Activated naive CD8-positive, alpha-beta T cell treated with anti-CD3 and anti-CD28 coated beads, Interleukin-2, amount 50 U/mL, for 24 hours (primary cell): ENCODE data around the gene OIP5.
"Not testable (repeated sequence)": the region's sequence is repeated elsewhere in the genome, so short reads cannot be mapped to it uniquely, and the experiment has no call there.

ENCODE experiments used
- ATAC-seq: fragments of 150-1000 bp; cut with Tn5 transposase; one replicate; pipeline ENCODE4 v1.10.0; 2021
- DNase-seq: peaks from one replicate; pipeline ENCODE4 v3.0.0; 2021
- H3K27ac Mint-ChIP-seq: one replicate; pipeline ENCODE4 v1.8.0; 2021; ENCODE audit warnings: mild to moderate bottlenecking, mixed read lengths
- H3K27me3 Mint-ChIP-seq: one replicate; pipeline ENCODE4 v1.8.0; 2021; ENCODE audit warnings: mixed read lengths
- H3K36me3 Mint-ChIP-seq: one replicate; pipeline ENCODE4 v1.8.0; 2021; ENCODE audit warnings: low read depth, mixed read lengths
- H3K4me1 Mint-ChIP-seq: one replicate; pipeline ENCODE4 v1.8.0; 2021; ENCODE audit warnings: mixed read lengths
- H3K4me3 Mint-ChIP-seq: one replicate; pipeline ENCODE4 v1.8.0; 2021; ENCODE audit warnings: mild to moderate bottlenecking, moderate library complexity, mixed read lengths
- H3K9me3 Mint-ChIP-seq: one replicate; pipeline ENCODE4 v1.8.0; 2021; ENCODE audit warnings: mixed read lengths

The OIP5 gene

DNA sequence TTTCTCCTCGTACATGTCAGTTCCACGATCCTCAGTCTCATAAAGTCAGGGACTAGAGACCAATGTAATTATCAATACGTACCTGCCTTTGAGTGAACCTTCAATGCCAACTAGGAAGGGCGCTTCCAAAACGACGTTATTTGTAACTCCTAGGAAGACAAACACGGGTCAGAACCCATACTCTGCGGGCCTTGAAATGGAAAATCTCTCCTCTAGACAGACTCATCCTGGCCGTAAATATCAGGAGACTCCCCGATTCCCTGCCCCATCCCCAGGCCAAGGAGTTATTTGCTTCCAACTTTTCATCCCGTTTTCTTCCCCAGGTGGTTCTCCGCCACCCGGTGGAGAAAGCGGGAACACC is 578 bp downstream of the OIP5 start:
- ATAC-seq: no peak
- H3K9me3 Mint-ChIP-seq: no peaks in the 10 kb centered on the region
- H3K27ac Mint-ChIP-seq: peak overlapping the region; percentile 95
- H3K4me1 Mint-ChIP-seq: peaks cover 30% of the 10 kb centered on the region
- no peaks in the 10 kb centered on the region for H3K27me3 Mint-ChIP-seq
- DNase-seq: no peak
- peaks cover 31% of the 10 kb centered on the region for H3K36me3 Mint-ChIP-seq
- H3K4me3 Mint-ChIP-seq: peak overlapping the region; percentile 94

DNA sequence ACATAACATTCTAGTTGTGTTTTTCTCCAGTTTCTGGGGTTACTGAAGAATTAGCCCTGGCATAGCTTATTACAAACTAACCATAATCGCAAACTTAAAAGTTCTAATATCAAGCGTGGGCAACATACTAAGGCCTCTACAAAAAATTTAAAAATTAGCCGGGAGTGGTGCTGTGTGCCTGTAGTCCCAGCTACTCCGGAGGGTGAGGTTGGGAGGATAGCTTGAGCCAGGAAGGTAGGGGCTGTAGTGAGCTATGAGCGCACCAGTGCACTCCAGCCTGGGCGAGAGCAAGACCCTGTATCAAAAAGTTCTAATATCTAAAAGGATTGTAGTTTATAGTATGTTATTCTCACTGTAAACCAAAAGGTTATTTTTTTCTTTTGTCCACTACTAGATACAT is 1.1 kb downstream of the OIP5 start:
- Mint-ChIP-seq H3K36me3 (peaks cover 31% of the 10 kb centered on the region), H3K27ac (peak overlapping the region; percentile 95), H3K27me3 (no peaks in the 10 kb centered on the region), H3K4me3 (peak overlapping the region; percentile 94), H3K9me3 (no peaks in the 10 kb centered on the region), H3K4me1 (peaks cover 25% of the 10 kb centered on the region)
- no peak for ATAC-seq
- DNase-seq: no peak

DNA sequence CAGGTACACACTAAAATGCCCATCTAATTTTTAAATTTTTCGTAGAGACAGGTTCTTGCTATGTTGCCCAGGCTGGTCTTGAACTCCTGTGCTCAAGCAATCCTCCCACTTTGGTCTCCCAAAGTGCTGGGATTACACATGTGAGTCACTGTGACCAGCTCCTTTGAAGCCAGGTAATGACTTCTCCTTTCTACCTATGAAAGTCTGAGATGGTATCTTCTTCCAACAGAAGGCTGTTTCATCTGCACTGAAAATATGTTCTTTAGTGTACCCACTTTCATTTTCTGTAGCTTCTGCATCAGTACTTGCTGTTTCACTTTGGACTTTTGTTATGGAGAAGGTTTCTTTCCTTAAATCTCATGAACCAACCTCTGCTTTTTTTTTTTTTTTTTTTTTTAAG is 8.8 kb downstream of the OIP5 start:
- Mint-ChIP-seq H3K4me1 (peaks cover 6% of the 10 kb centered on the region), H3K27me3 (no peaks in the 10 kb centered on the region), H3K36me3 (peaks cover 25% of the 10 kb centered on the region), H3K9me3 (no peaks in the 10 kb centered on the region), H3K4me3 (no peak overlapping the region), H3K27ac (no peak overlapping the region)
- ATAC-seq (no peak), DNase-seq (no peak)

DNA sequence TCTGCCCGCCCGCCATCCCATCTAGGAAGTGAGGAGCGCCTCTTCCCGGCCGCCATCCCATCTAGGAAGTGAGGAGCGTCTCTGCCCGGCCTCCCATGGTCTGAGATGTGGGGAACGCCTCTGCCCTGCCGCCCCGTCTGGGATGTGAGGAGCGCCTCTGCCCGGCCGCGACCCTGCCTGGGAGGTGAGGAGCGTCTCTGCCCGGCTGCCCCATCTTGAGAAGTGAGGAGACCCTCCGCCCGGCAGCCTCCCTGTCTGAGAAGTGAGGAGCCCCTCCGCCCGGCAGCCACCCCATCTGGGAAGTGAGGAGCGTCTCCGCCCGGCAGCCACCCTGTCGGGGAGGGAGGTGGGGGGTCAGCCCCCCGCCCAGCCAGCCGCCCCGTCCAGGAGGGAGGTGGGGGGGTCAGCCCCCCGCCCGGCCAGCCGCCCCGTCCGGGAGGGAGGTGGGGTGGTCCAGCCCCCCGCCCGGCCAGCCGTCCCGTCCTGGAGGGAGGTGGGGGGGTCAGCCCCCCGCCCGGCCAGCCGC is 11.5 kb downstream of the OIP5 start:
- H3K9me3 Mint-ChIP-seq, H3K27me3 Mint-ChIP-seq, H3K4me1 Mint-ChIP-seq, DNase-seq, ATAC-seq, H3K4me3 Mint-ChIP-seq, H3K27ac Mint-ChIP-seq: not testable (repeated sequence)
- peaks cover 17% of the 10 kb centered on the region for H3K36me3 Mint-ChIP-seq

DNA sequence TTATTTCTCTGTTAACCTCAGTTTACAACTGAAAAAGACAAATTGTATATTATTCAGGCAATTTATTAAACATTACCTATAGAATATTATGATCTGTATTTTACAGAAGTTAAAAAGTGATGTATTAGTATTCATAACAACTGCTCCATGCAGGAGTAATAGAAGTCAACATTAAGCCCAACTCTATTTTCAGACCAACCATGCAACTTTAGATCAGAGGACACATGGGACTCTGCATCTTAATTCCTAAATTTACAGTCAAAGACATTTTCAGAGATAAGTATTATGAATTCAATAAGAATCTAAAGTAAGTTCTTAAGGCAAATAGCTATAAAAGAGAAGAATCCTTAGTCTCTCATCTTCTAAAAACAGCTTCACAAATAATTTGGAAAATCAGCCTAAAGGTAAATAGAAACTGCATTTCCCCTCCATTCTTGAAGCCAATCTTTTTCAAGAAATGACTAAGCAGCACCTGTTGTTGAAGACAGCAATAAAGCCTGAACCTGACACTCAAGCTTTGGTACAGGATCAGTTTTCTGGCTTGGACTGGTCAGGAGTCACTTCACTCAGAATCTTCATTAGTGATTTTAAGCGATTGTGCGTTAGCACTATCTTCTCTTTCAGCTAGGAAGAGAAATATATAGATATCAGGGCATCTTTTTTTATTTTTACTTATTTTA is 23.0 kb downstream of the OIP5 start:
- DNase-seq (no peak), ATAC-seq (no peak)
- peaks cover 22% of the 10 kb centered on the region for H3K36me3 Mint-ChIP-seq
- H3K27me3 Mint-ChIP-seq: no peaks in the 10 kb centered on the region
- no peaks in the 10 kb centered on the region for H3K9me3 Mint-ChIP-seq
- H3K4me1 Mint-ChIP-seq: no peaks in the 10 kb centered on the region
- H3K4me3 Mint-ChIP-seq: no peak overlapping the region
- H3K27ac Mint-ChIP-seq: no peak overlapping the region

DNA sequence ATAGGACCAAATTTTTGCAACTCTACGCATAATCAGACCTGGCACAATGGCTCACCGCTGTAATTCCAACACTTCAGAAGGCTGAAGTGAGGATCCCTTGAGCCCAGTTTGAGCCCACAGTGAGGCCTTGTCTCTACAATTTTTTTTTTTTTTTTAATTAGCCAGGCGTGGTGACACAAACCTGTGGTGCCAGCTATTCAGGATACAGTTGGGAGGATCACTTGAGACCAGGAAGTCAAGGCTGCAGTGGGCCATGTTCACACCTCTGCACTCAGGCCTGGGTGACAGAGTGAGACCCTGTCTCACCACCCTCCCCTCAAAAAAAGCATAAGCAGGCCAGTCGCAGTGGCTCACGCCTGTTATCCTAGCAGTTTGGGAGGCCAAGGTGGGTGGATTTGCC is 24.7 kb downstream of the OIP5 start:
- peaks cover 11% of the 10 kb centered on the region for H3K36me3 Mint-ChIP-seq
- H3K4me1 Mint-ChIP-seq: no peaks in the 10 kb centered on the region
- ATAC-seq (no peak), DNase-seq (no peak)
- H3K27me3 Mint-ChIP-seq: no peaks in the 10 kb centered on the region
- no peak overlapping the region for H3K27ac Mint-ChIP-seq
- H3K9me3 Mint-ChIP-seq: no peaks in the 10 kb centered on the region
- no peak overlapping the region for H3K4me3 Mint-ChIP-seq

DNA sequence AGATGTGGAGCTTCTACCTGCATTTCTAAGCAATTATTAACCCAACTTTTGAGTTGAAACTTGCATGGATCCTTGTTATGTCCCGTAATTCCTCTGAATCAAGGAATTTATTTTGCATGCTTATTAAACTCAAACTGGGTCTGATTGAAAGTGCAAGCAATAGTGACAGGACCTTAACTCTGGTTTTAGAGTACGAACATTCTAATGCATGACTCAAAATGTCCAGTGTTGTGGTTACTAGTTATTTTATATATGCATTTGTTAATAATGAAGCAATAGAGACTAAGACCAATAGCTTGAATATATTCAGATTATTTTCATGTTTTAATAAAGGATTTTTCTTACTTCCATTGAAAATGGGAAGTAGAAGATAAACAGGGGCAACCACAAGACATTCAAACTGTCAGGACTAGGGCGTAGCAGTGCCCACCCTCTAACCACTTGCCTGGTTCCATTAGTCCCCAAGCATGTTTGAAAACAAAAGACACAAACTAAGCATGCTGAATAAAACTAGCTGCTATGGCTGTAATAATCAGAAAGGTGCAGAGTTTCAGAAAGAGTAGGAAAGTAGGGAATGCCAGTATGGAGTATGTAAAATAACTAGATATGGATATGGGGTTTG is 28.1 kb downstream of the OIP5 start:
- DNase-seq (no peak), ATAC-seq (no peak)
- H3K27me3 Mint-ChIP-seq: no peaks in the 10 kb centered on the region
- H3K27ac Mint-ChIP-seq: no peak overlapping the region
- peaks cover 3% of the 10 kb centered on the region for H3K4me1 Mint-ChIP-seq
- peaks cover 30% of the 10 kb centered on the region for H3K36me3 Mint-ChIP-seq
- no peak overlapping the region for H3K4me3 Mint-ChIP-seq
- H3K9me3 Mint-ChIP-seq: no peaks in the 10 kb centered on the region

DNA sequence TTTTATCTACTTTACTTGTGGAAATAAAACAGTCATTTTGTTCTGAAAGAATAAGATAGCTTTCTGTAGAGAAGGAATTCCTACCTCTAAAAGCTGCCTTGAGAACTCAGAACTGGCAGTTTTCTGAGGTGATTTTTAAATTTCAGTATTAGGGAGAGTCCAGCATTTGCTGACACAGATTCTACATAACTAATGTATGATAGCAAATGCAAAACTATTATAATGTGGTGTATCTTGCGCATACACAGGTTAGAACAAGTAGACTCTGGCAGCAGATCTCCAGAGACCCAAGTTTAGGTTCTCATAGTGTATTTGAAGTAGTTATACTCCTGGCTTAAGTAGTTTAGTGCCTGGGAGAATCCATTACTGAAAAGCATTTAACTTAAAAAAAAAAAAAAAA is 30.8 kb downstream of the OIP5 start:
- no peak overlapping the region for H3K4me3 Mint-ChIP-seq
- ATAC-seq (no peak), DNase-seq (no peak)
- H3K4me1 Mint-ChIP-seq: peaks cover 3% of the 10 kb centered on the region
- H3K9me3 Mint-ChIP-seq: no peaks in the 10 kb centered on the region
- peaks cover 37% of the 10 kb centered on the region for H3K36me3 Mint-ChIP-seq
- no peaks in the 10 kb centered on the region for H3K27me3 Mint-ChIP-seq
- H3K27ac Mint-ChIP-seq: no peak overlapping the region

DNA sequence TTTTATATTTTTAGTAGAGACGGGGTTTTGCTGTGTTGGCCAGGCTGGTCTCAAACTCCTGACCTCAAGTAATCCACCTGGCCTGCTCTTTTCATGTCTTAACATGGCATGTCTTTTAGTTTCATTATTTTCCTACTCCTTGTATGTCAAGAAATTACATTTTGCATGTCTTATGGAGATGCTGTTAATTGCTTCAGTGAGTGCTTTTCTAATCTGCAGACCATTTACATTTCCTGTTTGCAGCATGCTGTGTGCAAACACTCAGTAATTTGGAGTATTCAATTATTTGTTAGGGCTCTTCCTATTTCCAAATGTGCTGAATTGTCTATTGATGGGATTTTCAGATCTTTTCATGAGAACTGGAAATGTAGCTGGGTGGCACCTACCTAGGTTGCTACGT is 31.3 kb downstream of the OIP5 start:
- H3K4me3 Mint-ChIP-seq, H3K9me3 Mint-ChIP-seq, H3K4me1 Mint-ChIP-seq, H3K27me3 Mint-ChIP-seq, ATAC-seq, DNase-seq, H3K27ac Mint-ChIP-seq: not testable (repeated sequence)
- H3K36me3 Mint-ChIP-seq: peaks cover 37% of the 10 kb centered on the region

DNA sequence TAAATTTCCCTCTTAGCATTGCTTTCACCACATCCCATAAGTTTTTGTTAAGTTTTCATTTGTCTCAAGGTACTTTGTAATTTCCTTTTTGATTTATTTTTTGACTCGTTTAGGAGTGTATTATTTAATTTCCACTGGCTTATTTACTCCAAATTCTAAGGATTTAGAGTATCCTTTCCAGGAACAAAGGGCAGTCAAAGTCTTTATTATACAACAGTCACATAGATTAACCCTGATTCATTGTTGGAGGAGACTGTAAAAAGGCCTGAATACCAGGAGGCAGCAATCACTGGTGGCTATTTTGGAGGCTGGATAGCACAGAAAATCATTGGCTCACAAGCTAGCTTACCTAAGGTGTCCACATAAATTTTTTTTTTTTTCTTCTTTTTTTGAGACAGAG is 39.9 kb downstream of the OIP5 start:
- H3K27ac Mint-ChIP-seq: peak overlapping the region; percentile 9
- peaks cover 31% of the 10 kb centered on the region for H3K36me3 Mint-ChIP-seq
- H3K9me3 Mint-ChIP-seq: no peaks in the 10 kb centered on the region
- H3K4me1 Mint-ChIP-seq: peaks cover 15% of the 10 kb centered on the region
- DNase-seq (no peak), ATAC-seq (no peak)
- no peak overlapping the region for H3K4me3 Mint-ChIP-seq
- no peaks in the 10 kb centered on the region for H3K27me3 Mint-ChIP-seq

DNA sequence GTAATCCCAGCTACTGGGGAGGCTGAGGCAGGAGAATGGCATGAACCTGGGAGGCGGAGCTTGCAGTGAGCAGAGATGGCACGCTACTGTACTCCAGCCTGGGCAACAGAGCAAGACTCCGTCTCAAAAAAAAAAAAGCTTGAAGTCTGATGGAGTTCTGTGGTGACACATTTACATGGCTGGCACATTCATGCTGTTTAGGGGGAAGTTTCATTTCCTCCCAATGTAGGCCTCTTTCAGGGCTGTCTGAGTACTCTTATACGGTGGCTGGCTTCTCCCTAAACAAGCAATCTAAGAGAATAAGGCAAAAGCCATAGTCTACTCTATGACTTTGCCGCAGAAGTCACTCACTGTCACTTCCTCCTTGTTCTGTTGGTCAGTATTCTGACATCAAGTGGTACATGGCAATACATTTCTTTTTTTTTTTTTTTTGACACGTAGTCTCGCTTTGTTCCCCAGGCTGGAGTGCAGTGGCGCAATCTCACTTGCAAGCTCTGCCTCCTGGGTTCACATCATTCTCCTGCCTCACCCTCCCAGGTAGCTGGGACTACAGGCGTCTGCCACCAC is 41.2 kb downstream of the OIP5 start:
- Mint-ChIP-seq H3K27me3 (no peaks in the 10 kb centered on the region), H3K36me3 (peaks cover 45% of the 10 kb centered on the region), H3K4me3 (no peak overlapping the region), H3K4me1 (peaks cover 28% of the 10 kb centered on the region), H3K9me3 (no peaks in the 10 kb centered on the region), H3K27ac (no peak overlapping the region)
- DNase-seq (no peak), ATAC-seq (peak; percentile 60)

DNA sequence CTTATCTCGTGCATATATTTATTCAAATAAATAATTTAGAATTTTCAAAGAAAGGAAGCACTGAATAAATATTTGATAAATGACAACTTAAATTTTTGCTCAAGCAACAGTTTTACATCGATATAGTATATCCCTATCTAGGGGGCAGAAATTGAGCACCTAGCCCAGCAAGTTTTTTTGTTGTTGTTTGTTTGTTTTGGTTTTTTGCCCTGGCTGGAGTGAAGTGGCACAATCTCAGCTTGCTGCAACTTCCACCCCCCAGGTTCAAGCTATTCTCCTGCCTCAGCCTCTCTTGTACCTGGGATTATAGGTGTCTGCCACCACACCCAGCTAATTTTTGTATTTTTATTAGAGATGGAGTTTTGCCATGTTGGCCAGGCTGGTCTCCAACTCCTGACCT is 42.4 kb downstream of the OIP5 start:
- H3K27me3 Mint-ChIP-seq: no peaks in the 10 kb centered on the region
- no peak overlapping the region for H3K27ac Mint-ChIP-seq
- peaks cover 39% of the 10 kb centered on the region for H3K4me1 Mint-ChIP-seq
- no peak overlapping the region for H3K4me3 Mint-ChIP-seq
- ATAC-seq: no peak
- H3K9me3 Mint-ChIP-seq: no peaks in the 10 kb centered on the region
- H3K36me3 Mint-ChIP-seq: peaks cover 51% of the 10 kb centered on the region
- DNase-seq: no peak

DNA sequence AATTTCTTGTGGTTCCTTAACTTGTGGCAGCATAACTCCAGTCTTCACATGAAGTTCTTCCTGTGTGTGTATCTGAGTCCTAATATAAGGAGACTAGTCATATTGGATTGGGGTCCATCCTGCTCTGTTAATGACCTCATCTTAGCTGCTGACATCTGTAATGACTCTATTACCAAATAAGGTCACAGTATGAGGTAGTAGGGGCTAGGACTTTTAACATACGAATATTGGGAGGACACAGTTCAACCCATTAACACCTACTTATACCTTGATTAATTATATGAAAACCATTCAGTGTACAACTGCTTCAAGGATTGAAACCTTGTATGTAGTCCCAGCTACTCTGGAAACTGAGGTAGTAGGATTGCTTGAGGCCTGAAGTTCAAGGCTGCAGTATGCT is 43.9 kb downstream of the OIP5 start:
- ATAC-seq: no peak
- Mint-ChIP-seq H3K27ac (peak overlapping the region; percentile 59), H3K4me3 (no peak overlapping the region), H3K27me3 (peaks cover 4% of the 10 kb centered on the region), H3K36me3 (peaks cover 56% of the 10 kb centered on the region), H3K4me1 (peaks cover 44% of the 10 kb centered on the region), H3K9me3 (no peaks in the 10 kb centered on the region)
- no peak for DNase-seq

DNA sequence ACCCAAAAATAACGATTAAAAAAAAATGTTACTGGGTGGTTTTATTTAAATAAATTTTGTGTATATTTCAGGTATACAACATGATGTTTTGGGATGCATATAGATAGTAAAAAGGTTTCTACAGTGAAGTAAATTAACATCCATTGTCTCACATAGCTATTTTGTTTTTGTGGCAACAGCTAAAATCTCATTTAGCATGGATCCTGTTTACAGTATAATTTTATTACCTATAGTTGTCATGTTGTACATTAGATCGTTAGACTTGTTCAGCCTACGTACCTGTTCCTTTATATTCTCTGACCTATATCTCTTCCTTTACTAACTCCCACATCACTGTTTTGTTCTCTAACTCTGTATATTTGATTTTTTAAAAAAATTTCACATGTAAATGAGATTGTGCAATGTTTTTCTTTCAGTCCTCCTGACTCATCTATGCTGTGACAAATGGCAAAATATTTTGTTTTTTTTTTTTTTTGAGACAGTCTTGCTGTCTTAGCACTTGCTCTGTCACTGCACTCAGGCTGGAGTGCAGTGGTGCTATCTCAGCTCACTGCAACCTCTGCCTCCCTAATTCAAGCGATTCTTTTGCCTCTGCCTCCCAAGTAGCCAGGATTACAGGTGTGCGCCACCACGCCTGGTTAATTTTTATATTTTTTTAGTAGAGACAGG is 45.6 kb downstream of the OIP5 start:
- DNase-seq (no peak), ATAC-seq (no peak)
- peaks cover 51% of the 10 kb centered on the region for H3K36me3 Mint-ChIP-seq
- peaks cover 55% of the 10 kb centered on the region for H3K4me1 Mint-ChIP-seq
- peak overlapping the region; percentile 38 for H3K27ac Mint-ChIP-seq
- peaks cover 4% of the 10 kb centered on the region for H3K27me3 Mint-ChIP-seq
- no peaks in the 10 kb centered on the region for H3K9me3 Mint-ChIP-seq
- H3K4me3 Mint-ChIP-seq: peak overlapping the region; percentile 42

DNA sequence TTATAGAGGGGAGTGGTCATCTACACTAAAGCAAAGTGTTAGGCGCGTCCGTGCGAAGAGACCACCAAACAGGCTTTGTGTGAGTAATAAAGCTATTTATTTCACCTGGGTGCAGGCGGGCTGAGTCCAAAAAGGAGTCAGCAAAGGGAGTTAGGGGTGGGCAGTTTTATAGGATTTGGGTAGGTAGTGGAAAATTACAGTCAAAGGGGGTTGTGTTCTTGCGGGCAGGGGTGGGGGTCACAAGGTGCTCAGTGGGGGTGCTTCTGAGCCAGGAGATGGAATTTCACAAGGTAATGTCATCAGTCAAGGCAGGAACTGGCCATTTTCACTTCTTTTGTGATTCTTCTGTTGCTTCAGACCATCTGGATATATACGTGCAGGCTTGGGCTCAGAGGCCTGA is 47.1 kb downstream of the OIP5 start:
- H3K27me3 Mint-ChIP-seq: peaks cover 4% of the 10 kb centered on the region
- no peaks in the 10 kb centered on the region for H3K9me3 Mint-ChIP-seq
- no peak for DNase-seq
- H3K27ac Mint-ChIP-seq: peak overlapping the region; percentile 98
- no peak for ATAC-seq
- H3K4me1 Mint-ChIP-seq: peaks cover 48% of the 10 kb centered on the region
- H3K4me3 Mint-ChIP-seq: peak overlapping the region; percentile 99
- H3K36me3 Mint-ChIP-seq: peaks cover 48% of the 10 kb centered on the region
